KOPT-K1 (cell line): ENCODE data around the gene TACC2.

ENCODE experiments used
- H3K27ac ChIP-seq: fragments of 200-600 bp; sonication (generic); 2 replicates; pipeline ENCODE4 v1.5.1; 2016; ENCODE audit warnings: antibody characterized with exemption, mild to moderate bottlenecking, low read depth, low read length; ENCODE audit not compliant: poor library complexity, severe bottlenecking
- H3K36me3 ChIP-seq: fragments of 200-600 bp; sonication (generic); 2 replicates; pipeline ENCODE4 v1.5.1; 2017; ENCODE audit warnings: antibody characterized with exemption, mild to moderate bottlenecking, low read length, moderate library complexity; ENCODE audit not compliant: insufficient read depth
- H3K9me3 ChIP-seq: fragments of 200-600 bp; sonication (generic); 2 replicates; pipeline ENCODE4 v1.5.1; 2017; ENCODE audit warnings: antibody characterized with exemption, low read length, mild to moderate bottlenecking; ENCODE audit not compliant: insufficient read depth, poor library complexity, severe bottlenecking

The TACC2 gene

DNA sequence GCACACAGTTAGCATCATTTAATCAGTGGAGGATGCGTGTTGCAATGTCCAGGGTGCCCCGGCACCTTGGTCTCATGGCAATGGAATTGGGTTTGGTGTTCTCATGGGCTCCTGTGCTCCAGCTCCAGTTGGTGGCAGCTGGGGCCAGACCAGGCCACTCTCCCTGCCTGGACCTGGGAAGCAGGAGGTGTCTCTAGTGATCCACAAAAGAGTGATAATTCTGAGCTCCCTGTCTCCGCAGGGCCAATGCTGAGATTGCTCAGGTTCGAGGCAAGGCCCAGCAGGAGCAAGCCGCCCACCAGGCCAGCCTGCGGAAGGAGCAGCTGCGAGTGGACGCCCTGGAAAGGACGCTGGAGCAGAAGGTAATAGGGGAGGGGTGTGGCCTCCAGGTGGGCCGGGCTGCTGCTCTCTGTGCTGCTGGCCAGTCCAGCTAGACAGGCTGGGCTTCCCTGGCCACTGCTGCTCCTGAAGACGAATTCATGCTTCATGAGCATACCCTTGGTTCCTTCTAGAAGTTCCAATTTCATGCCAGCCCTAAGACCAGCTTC is 260.4 kb downstream of the TACC2 start:
- Histone ChIP-seq H3K27ac (no peak overlapping the region), H3K36me3 (no peaks in the 10 kb centered on the region), H3K9me3 (no peaks in the 10 kb centered on the region)

DNA sequence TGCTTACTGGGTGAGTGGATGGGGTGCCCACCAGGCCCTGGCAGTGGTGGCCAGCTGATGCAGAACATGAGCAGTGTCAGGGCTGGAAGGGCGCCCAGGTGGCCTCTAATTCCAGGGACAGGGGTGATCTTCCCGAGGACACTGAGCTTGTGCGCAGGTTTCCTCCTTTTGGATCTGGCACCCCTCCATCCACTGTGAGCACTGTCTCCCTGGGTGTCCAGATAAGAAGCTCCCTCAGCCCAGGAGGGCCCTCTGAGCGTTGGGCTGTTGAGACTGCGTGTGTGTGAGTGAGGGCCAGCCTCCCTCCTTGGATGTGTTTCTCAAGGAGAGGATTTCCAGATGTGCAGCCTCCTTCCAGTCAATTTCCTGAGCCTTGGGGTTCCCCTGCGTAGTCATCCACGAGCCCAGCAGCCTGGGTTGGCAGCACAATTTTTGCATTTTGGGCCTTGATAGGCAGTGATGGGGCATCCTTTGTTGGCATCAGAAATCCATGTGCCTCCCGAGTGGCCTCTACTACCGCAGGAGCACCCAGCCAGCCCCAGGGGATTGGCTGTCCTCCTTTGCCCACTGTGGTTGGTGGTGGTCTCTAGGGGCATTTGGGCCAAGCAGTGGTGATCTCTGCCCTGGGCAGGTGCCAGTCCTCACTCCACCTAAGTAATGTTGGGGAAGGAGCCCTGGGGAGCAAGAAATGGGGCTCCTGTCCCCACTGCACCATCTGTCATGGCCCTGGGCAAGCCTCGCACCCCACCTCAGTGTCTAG is 261.2 kb downstream of the TACC2 start:
- Histone ChIP-seq H3K9me3 (no peaks in the 10 kb centered on the region), H3K36me3 (no peaks in the 10 kb centered on the region), H3K27ac (no peak overlapping the region)

GRCh38 chr10:122251459-122252255 is 262.7 kb downstream of the TACC2 start:
- H3K36me3 ChIP-seq: no peaks in the 10 kb centered on the region
- H3K9me3 ChIP-seq: no peaks in the 10 kb centered on the region
- H3K27ac ChIP-seq: no peak overlapping the region

DNA sequence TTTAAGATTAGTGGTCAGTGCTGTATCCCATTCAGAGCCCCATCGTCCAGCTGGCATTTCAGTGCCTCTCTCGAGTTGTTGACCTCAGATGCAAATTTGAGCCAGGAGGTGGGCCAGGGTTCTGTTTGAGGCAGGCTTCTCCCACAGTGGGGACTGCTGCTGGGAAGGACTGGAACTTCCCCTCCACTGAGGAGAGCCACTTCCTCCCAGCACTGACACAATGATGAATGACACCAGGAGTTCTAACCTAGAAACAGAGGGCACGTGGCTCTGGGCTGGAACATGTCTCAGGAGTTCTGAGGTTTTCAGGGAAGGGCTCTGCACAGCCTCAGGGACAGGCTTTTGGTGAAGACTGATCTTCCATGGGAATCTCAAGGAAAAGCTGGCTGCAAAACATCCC is 263.8 kb downstream of the TACC2 start:
- H3K9me3 ChIP-seq: no peaks in the 10 kb centered on the region
- no peak overlapping the region for H3K27ac ChIP-seq
- no peaks in the 10 kb centered on the region for H3K36me3 ChIP-seq

DNA sequence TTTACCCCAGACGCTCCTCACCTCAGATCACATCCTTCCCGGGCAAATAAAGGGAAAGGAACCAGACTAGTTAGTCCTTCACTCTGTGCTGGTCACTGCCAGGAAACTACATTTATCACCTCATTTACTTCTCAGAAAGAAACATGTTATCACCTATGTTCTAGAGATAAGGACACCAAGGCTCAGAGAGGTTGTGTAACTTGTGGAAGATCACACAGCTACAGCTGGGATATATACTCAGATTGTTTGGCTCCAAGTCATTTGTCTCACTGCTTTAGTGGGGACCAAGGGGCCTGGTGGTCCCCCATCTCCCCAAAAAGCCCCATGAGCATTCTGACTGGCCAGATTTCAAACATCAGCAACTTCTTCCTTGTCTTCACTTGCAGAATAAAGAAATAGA is 264.6 kb downstream of the TACC2 start:
- H3K9me3 ChIP-seq: no peaks in the 10 kb centered on the region
- no peak overlapping the region for H3K27ac ChIP-seq
- H3K36me3 ChIP-seq: no peaks in the 10 kb centered on the region

DNA sequence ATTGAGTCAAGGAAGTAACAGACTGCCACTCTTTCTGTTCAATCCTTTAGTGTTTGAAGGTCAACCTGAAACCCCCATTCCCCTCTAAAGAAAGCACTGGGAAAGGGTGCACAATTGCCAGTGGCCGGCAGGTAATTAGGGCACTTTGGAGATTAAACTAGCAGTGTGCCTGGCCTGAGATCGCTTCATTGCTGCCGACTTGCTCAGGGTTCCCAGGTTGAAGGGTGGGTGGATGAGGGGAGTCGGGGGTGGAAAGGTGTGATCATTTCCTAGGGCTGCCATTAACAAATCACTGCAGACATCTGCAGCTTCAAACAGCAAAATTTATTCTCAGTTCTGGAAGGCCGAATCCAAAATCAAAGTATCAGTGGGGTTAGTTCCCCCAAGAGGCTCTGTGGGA is 265.9 kb downstream of the TACC2 start:
- Histone ChIP-seq H3K27ac (no peak overlapping the region), H3K9me3 (no peaks in the 10 kb centered on the region), H3K36me3 (no peaks in the 10 kb centered on the region)

GRCh38 chr10:122255509-122256301 is 266.7 kb downstream of the TACC2 start:
- Histone ChIP-seq H3K9me3 (no peaks in the 10 kb centered on the region), H3K27ac (no peak overlapping the region), H3K36me3 (no peaks in the 10 kb centered on the region)

DNA sequence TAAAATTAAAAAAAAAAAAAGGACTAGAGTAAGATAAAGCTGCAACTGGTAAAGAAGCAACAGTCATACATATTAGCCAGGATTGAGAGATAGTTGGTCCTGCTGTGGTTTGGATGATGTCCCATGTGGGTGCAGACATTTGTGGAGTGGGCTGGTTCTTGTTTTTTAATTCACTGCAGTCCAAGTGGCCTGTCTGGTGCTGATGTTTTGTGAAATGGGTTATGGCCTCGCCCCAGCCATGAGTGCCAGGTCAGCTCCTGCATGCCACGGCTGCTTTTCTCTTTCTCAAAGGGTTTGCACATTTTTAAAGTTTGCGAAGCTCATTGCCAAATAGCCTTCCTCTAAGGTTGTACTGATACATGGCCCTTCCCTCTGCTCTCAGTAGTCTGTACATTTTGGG is 268.1 kb downstream of the TACC2 start:
- Histone ChIP-seq H3K27ac (no peak overlapping the region), H3K9me3 (peaks cover 12% of the 10 kb centered on the region), H3K36me3 (no peaks in the 10 kb centered on the region)

GRCh38 chr10:122258136-122259074 is 269.4 kb downstream of the TACC2 start:
- no peaks in the 10 kb centered on the region for H3K36me3 ChIP-seq
- no peak overlapping the region for H3K27ac ChIP-seq
- peaks cover 13% of the 10 kb centered on the region for H3K9me3 ChIP-seq

DNA sequence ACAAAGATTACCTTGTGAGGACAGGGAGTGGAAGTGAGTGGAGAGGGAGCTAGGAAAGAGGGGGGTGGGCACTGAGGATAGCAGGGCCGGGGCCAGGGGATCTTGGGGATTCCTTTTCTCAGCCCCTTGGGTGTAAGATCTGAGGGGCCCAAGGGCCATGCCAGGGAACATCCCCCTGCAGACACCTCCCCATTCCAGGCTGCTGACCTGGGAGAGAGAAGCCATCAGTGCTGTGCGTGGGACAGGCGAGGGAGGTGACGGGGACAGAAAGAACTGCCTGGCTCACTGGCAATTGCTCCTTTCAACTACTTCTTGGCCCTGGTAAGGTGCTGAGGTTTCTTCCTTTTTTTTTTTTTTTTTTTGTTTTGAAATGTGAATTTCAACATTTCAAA is 270.1 kb downstream of the TACC2 start:
- Histone ChIP-seq H3K36me3 (no peaks in the 10 kb centered on the region), H3K9me3 (peaks cover 13% of the 10 kb centered on the region), H3K27ac (no peak overlapping the region)

- no peak overlapping the region for H3K27ac ChIP-seq
- H3K36me3 ChIP-seq: no peaks in the 10 kb centered on the region
- H3K9me3 ChIP-seq: peaks cover 13% of the 10 kb centered on the region
Measured at GRCh38 chr10:122261584-122261983, 272.6 kb downstream of the TACC2 start.

GRCh38 chr10:122263971-122264370 is 275.0 kb downstream of the TACC2 start:
- peaks cover 13% of the 10 kb centered on the region for H3K9me3 ChIP-seq
- no peak overlapping the region for H3K27ac ChIP-seq
- no peaks in the 10 kb centered on the region for H3K36me3 ChIP-seq

- H3K9me3 ChIP-seq: peaks cover 13% of the 10 kb centered on the region
- no peak overlapping the region for H3K27ac ChIP-seq
- H3K36me3 ChIP-seq: no peaks in the 10 kb centered on the region
Measured at GRCh38 chr10:122264436-122264835, 275.5 kb downstream of the TACC2 start.

DNA sequence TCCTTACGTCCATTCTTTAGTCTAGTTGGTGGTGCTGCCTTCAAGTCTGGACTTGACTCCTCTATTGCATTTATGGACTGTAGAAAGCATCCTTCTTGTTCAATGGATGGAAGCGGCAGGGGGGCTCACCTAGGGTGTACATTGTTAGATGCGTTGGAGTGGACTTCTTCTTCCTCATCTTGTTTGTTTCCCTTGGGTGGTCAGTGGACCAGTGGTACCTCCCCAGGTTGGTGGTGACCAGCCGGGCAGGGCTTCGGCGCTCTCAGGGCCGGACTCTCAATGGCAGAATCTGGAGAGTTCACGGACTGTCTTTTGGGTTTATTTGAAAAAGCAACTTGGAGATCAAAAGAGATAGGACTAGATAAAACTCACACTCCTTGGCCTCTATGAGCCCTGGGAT is 276.0 kb downstream of the TACC2 start:
- Histone ChIP-seq H3K27ac (no peak overlapping the region), H3K36me3 (no peaks in the 10 kb centered on the region), H3K9me3 (peaks cover 13% of the 10 kb centered on the region)
